Measurements from ENCODE around the gene RASAL2.

Gene RASAL2

GRCh38 chr1:178518894-178519293 lies 425.0 kb downstream of the RASAL2 start:
- no peak overlapping the region for H3K4me3 ChIP-seq (ENCODE audit: control insufficient read depth, low read depth, low read length)
- DNase-seq (ENCODE audit: low read depth): no peak
- no peak for TF ChIP-seq CTCF (IDR thresholded peaks at IDR 0.05; ENCODE audit: control insufficient read depth, insufficient read depth, low read depth, low read length, missing control alignments)

GRCh38 chr1:178520803-178521202 lies 426.9 kb downstream of the RASAL2 start:
- no peak overlapping the region for H3K4me3 ChIP-seq (ENCODE audit: control insufficient read depth, low read depth, low read length)
- DNase-seq (ENCODE audit: low read depth): no peak
- TF ChIP-seq CTCF (IDR thresholded peaks at IDR 0.05; ENCODE audit: control insufficient read depth, insufficient read depth, low read depth, low read length, missing control alignments): no peak

- no peak overlapping the region for H3K4me3 ChIP-seq (ENCODE audit: control insufficient read depth, low read depth, low read length)
- DNase-seq (ENCODE audit: low read depth): no peak
- no peak for TF ChIP-seq CTCF (IDR thresholded peaks at IDR 0.05; ENCODE audit: control insufficient read depth, insufficient read depth, low read depth, low read length, missing control alignments)
Observed at GRCh38 chr1:178521241-178521640, 427.3 kb downstream of the RASAL2 start.

- TF ChIP-seq CTCF (IDR thresholded peaks at IDR 0.05; ENCODE audit: control insufficient read depth, insufficient read depth, low read depth, low read length, missing control alignments): no peak
- no peak overlapping the region for H3K4me3 ChIP-seq (ENCODE audit: control insufficient read depth, low read depth, low read length)
- no peak for DNase-seq (ENCODE audit: low read depth)
Observed at GRCh38 chr1:178527117-178527516, 433.2 kb downstream of the RASAL2 start.

DNA sequence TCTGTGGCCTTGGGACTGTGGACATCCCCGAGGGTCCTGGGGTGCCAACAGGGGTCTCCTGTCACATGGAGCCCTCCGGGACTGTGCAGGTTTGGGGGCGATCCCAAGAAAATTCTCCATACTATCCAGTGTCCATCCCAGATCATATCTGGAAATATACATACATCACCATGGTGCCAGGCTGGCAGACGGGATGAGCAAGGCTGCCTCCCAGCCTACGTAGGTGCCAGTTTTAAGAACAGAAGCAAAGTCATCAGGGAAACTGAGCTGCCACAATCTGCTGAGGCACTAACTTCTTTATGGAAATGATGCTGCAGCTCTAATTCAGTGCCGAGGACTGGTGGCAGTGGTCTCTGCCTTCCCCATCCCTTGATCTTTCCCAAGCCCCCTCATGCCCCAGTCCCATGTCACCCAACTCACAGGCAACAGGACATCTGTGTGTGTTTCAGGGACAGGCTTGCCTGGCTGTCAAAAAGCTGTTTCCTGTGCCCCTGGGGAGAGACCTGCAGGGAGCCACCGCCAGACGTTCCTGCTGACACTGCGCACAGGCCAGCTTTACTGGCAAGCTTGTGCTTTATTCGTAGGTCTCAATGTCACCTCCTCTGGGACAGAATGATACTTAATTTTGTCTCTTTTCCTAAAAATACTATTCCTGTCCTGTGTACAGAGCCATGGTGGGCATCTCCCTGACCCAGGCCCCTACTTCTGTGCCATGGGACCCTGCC lies 434.5 kb downstream of the RASAL2 start:
- H3K4me3 ChIP-seq (ENCODE audit: control insufficient read depth, low read depth, low read length): no peak overlapping the region
- no peak for DNase-seq (ENCODE audit: low read depth)
- no peak for TF ChIP-seq CTCF (IDR thresholded peaks at IDR 0.05; ENCODE audit: control insufficient read depth, insufficient read depth, low read depth, low read length, missing control alignments)

GRCh38 chr1:178528953-178529335 lies 435.0 kb downstream of the RASAL2 start:
- no peak for TF ChIP-seq CTCF (IDR thresholded peaks at IDR 0.05; ENCODE audit: control insufficient read depth, insufficient read depth, low read depth, low read length, missing control alignments)
- H3K4me3 ChIP-seq (ENCODE audit: control insufficient read depth, low read depth, low read length): no peak overlapping the region
- DNase-seq (ENCODE audit: low read depth): no peak
